Stimulated activated memory B cell treated with anti-CD40 and anti-IgM and Interleukin-4, amounts not matched to agents 10 μg/mL and 1 μg/mL and 100 μg/mL, for 72 hours (primary cell): Measurements from ENCODE around the gene SNX25.
"Not testable (repeated sequence)": the region's sequence is repeated elsewhere in the genome, so short reads cannot be mapped to it uniquely, and the experiment has no call there.

Source experiments
- ATAC-seq: fragments of 150-1000 bp; cut with Tn5 transposase; 2 replicates; pipeline ENCODE4 v1.10.0; 2021
- H3K27ac Mint-ChIP-seq: one replicate; pipeline ENCODE4 v1.8.0; 2022; ENCODE audit warnings: mild to moderate bottlenecking, mixed read lengths
- H3K27me3 Mint-ChIP-seq: one replicate; pipeline ENCODE4 v1.8.0; 2022; ENCODE audit warnings: mixed read lengths
- H3K36me3 Mint-ChIP-seq: one replicate; pipeline ENCODE4 v1.8.0; 2022; ENCODE audit warnings: mixed read lengths
- H3K4me1 Mint-ChIP-seq: one replicate; pipeline ENCODE4 v1.8.0; 2022; ENCODE audit warnings: mixed read lengths
- H3K4me3 Mint-ChIP-seq: one replicate; pipeline ENCODE4 v1.8.0; 2022; ENCODE audit warnings: mild to moderate bottlenecking, moderate library complexity, mixed read lengths
- H3K9me3 Mint-ChIP-seq: one replicate; pipeline ENCODE4 v1.8.0; 2022; ENCODE audit warnings: mixed read lengths

Gene SNX25

DNA sequence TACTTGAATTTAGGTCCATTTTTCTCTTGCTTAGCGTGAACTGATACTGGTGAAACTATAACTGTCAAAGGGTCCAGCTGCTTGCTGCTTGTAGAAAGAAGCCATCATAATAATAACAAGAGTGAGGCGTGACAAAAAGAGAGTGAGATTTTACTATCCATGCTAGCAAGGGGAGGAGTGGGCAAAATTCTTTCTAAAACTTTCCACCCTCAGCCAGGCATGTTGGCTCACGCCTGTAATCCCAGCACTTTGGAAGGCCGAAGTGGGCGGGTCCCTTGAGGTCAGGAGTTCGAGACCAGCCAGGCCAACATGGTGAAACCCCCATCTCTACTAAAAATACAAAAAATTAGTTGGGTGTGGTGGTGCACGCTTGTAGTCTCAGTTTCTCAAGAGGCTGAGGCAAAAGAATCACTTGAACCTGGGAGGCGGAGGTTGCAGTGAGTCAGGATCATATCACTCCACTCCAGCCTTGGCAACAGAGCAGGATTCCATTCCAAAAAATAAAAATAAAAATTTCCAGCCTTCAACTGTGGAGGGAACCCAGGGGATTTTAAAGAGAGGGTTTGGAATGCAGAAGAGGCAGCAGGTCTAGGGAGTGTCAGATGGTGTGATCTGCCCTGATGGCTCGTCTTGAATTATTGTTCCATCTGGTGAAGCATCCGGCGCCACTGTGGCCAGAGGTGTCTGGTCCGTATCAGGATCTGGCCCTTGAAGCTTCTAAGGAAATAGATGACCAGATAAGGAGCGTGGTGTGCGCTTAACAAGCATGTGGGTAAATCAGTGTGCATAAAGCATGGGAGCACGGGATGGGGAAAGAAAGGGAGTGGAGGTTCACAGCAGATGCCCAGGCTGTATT lies 134.6 kb downstream of the SNX25 start:
- no peak for ATAC-seq
- H3K27me3 Mint-ChIP-seq: no peaks in the 10 kb centered on the region
- peaks cover 54% of the 10 kb centered on the region for H3K36me3 Mint-ChIP-seq
- no peaks in the 10 kb centered on the region for H3K9me3 Mint-ChIP-seq
- H3K27ac Mint-ChIP-seq: peak overlapping the region; percentile 47
- no peak overlapping the region for H3K4me3 Mint-ChIP-seq
- H3K4me1 Mint-ChIP-seq: peaks cover 61% of the 10 kb centered on the region

GRCh38 chr4:185344743-185345538 lies 135.5 kb downstream of the SNX25 start:
- Mint-ChIP-seq H3K36me3 (peaks cover 54% of the 10 kb centered on the region), H3K27ac (peak overlapping the region; percentile 47), H3K4me1 (peaks cover 51% of the 10 kb centered on the region), H3K27me3 (no peaks in the 10 kb centered on the region), H3K9me3 (no peaks in the 10 kb centered on the region), H3K4me3 (no peak overlapping the region)
- peak; percentile 73 for ATAC-seq

DNA sequence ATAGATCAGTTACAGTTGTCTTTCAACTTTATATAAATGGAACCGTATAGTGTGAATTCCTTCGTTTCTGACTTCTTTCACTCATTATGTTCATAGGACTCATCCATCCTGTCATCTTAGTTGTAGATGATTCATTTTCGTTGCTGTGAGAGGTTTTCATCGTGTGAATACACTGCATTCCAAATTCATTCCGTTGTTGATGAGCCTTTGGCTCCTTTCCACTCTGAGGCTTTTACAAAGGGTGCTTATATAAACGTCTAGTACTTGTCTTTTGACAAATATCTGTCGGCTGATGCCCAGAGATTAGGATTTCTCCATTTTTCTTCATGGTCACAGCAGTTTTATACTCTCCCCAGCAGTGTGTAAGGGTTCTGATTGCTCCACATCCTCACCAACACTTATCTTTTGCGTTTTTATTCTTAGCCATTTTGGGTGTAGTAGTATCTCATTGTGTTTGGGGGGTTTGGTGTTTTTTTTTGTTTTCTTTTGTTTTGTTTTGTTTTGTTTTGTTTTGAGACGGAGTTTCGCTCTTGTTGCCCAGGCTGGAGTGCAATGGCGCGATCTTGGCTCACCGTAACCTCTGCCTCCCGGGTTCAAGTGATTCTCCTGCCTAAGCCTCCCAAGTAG lies 137.7 kb downstream of the SNX25 start:
- Mint-ChIP-seq H3K4me3 (no peak overlapping the region), H3K9me3 (no peaks in the 10 kb centered on the region), H3K4me1 (peaks cover 48% of the 10 kb centered on the region), H3K36me3 (peaks cover 60% of the 10 kb centered on the region), H3K27ac (no peak overlapping the region), H3K27me3 (no peaks in the 10 kb centered on the region)
- ATAC-seq: no peak

DNA sequence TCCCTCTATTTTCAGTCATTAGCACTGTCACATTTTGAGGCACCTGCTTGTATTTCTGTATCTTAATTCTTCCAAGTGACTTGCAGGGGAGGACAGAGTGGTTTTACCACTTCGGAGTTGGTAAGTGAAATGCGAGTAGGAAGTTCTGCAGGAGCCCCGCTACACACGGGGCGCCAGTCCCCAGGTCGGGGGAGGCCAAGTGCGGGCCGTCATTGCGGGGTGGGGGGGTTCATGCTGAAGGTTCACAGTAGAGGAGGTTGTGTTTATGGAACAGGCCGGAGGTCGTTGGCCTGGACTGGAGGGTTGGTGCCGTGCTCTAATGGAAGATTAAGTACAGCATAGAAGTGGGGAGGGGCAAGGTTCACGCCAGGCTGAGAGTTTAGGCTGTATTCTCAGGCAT lies 142.3 kb downstream of the SNX25 start:
- Mint-ChIP-seq H3K4me1 (peaks cover 28% of the 10 kb centered on the region), H3K4me3 (no peak overlapping the region), H3K27me3 (no peaks in the 10 kb centered on the region), H3K36me3 (peaks cover 89% of the 10 kb centered on the region), H3K27ac (no peak overlapping the region), H3K9me3 (no peaks in the 10 kb centered on the region)
- ATAC-seq: no peak

DNA sequence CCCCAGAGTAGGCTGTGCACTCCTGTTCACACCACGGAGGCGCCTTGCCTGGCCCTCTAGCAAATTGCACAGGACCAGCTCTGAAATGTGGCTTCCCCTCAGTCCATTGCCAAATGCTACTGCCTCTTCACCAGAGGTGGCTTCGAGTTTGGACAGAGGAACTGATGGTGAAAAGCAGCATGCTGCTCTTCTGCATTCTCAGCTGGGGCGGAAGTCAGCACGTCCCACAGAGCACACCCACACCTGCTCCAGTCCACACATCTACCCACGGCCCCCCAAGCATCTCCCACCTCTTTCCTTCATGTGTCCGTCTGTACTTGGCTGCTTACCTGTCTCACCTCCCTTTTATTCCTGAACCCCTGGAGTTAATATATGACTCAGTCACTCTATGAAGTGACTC lies 142.8 kb downstream of the SNX25 start:
- no peaks in the 10 kb centered on the region for H3K27me3 Mint-ChIP-seq
- H3K9me3 Mint-ChIP-seq: no peaks in the 10 kb centered on the region
- H3K36me3 Mint-ChIP-seq: peaks cover 84% of the 10 kb centered on the region
- H3K4me1 Mint-ChIP-seq: peaks cover 28% of the 10 kb centered on the region
- H3K27ac Mint-ChIP-seq: peak overlapping the region; percentile 25
- no peak for ATAC-seq
- no peak overlapping the region for H3K4me3 Mint-ChIP-seq

- Mint-ChIP-seq H3K9me3 (no peaks in the 10 kb centered on the region), H3K27ac (peak overlapping the region; percentile 25), H3K27me3 (no peaks in the 10 kb centered on the region), H3K36me3 (peaks cover 82% of the 10 kb centered on the region), H3K4me1 (peaks cover 28% of the 10 kb centered on the region), H3K4me3 (no peak overlapping the region)
- ATAC-seq: no peak
Measured at GRCh38 chr4:185352741-185353140, 143.3 kb downstream of the SNX25 start.

DNA sequence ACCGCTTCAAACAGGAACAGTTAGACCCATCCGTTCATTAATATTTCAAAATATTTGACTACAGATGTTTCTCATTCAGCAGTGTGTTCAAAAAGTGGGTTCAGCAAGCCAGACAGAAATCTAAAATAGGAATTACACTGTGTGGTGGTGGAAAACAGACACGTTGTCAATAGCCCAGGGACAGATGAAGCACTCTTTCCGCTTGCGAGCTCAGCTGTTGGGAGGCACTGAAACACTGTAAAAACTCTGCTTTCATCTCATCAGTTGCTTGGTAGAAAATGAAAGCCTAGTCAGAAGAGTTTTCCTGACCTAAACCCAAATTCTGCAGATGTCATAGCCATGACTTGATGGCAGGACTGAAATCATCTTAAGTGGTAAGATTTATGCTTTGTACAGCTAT lies 147.8 kb downstream of the SNX25 start:
- no peak for ATAC-seq
- peaks cover 8% of the 10 kb centered on the region for H3K4me1 Mint-ChIP-seq

GRCh38 chr4:185357733-185358440 lies 148.5 kb downstream of the SNX25 start:
- peaks cover 42% of the 10 kb centered on the region for H3K36me3 Mint-ChIP-seq

More for the DNA sequence above, 147.8 kb downstream of the SNX25 start:
- peaks cover 46% of the 10 kb centered on the region for H3K36me3 Mint-ChIP-seq
- no peaks in the 10 kb centered on the region for H3K27me3 Mint-ChIP-seq
- no peak overlapping the region for H3K4me3 Mint-ChIP-seq
- H3K27ac Mint-ChIP-seq: no peak overlapping the region
- H3K9me3 Mint-ChIP-seq: no peaks in the 10 kb centered on the region

GRCh38 chr4:185358514-185358913 lies 149.1 kb downstream of the SNX25 start:
- Mint-ChIP-seq H3K4me3 (no peak overlapping the region), H3K9me3 (no peaks in the 10 kb centered on the region), H3K4me1 (no peaks in the 10 kb centered on the region), H3K27ac (no peak overlapping the region), H3K36me3 (peaks cover 40% of the 10 kb centered on the region), H3K27me3 (no peaks in the 10 kb centered on the region)
- ATAC-seq: peak; percentile 55

More at GRCh38 chr4:185357733-185358440, 148.5 kb downstream of the SNX25 start:
- H3K4me1 Mint-ChIP-seq: peaks cover 1% of the 10 kb centered on the region
- no peak overlapping the region for H3K4me3 Mint-ChIP-seq
- ATAC-seq: no peak
- H3K9me3 Mint-ChIP-seq: no peaks in the 10 kb centered on the region
- H3K27ac Mint-ChIP-seq: no peak overlapping the region
- no peaks in the 10 kb centered on the region for H3K27me3 Mint-ChIP-seq

GRCh38 chr4:185358959-185359358 lies 149.6 kb downstream of the SNX25 start:
- Mint-ChIP-seq H3K27me3 (no peaks in the 10 kb centered on the region), H3K9me3 (no peaks in the 10 kb centered on the region), H3K27ac (no peak overlapping the region), H3K4me1 (no peaks in the 10 kb centered on the region), H3K36me3 (peaks cover 35% of the 10 kb centered on the region), H3K4me3 (no peak overlapping the region)
- ATAC-seq: no peak

DNA sequence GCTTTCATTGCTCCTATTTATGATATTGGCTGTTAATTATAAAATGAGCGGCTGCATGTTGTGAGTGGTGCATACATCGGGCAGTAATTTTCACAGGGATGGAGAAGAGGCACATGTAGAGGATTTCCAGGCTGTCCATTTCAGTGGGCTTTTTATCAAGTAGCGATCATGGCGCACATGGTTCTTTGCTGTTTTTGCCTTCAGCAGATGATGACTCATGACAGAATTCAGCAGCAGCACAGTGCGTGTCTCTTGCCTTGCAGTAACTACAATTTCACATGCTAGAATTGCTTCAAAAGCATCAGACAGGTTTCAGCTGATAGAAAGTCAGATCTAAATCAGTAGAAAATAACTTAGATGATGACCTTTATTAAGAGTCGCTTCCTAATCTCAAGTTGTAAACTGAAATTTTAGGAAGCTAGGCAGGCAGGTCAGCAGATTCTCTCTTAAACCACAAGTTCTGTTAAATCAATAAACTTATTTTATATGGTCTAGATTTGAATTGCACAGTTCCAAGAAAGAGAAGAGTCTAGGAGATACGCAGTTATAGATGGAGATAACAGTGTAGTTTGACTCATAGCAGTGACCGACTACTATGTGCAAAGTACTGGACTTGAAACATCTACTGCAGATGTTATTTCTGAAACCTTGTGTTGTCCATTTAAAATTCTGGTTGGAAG lies 150.5 kb downstream of the SNX25 start:
- Mint-ChIP-seq H3K4me1 (no peaks in the 10 kb centered on the region), H3K36me3 (peaks cover 26% of the 10 kb centered on the region), H3K9me3 (no peaks in the 10 kb centered on the region), H3K27me3 (no peaks in the 10 kb centered on the region), H3K4me3 (no peak overlapping the region), H3K27ac (no peak overlapping the region)
- no peak for ATAC-seq

- no peak for ATAC-seq
- Mint-ChIP-seq H3K4me1 (no peaks in the 10 kb centered on the region), H3K27ac (no peak overlapping the region), H3K9me3 (no peaks in the 10 kb centered on the region), H3K4me3 (no peak overlapping the region), H3K36me3 (peaks cover 22% of the 10 kb centered on the region), H3K27me3 (no peaks in the 10 kb centered on the region)
Measured at GRCh38 chr4:185361872-185362271, 152.5 kb downstream of the SNX25 start.

- not testable (repeated sequence) for H3K27ac Mint-ChIP-seq, ATAC-seq, H3K4me3 Mint-ChIP-seq, H3K27me3 Mint-ChIP-seq, H3K9me3 Mint-ChIP-seq, H3K4me1 Mint-ChIP-seq
- peaks cover 19% of the 10 kb centered on the region for H3K36me3 Mint-ChIP-seq
Measured at GRCh38 chr4:185362570-185362969, 153.2 kb downstream of the SNX25 start.

- H3K4me1 Mint-ChIP-seq: no peaks in the 10 kb centered on the region
- H3K27me3 Mint-ChIP-seq: no peaks in the 10 kb centered on the region
- H3K4me3 Mint-ChIP-seq: no peak overlapping the region
- H3K27ac Mint-ChIP-seq: no peak overlapping the region
- ATAC-seq: no peak
- H3K9me3 Mint-ChIP-seq: no peaks in the 10 kb centered on the region
- H3K36me3 Mint-ChIP-seq: peaks cover 20% of the 10 kb centered on the region
Measured at GRCh38 chr4:185363251-185363650, 153.9 kb downstream of the SNX25 start.
